GM18519 (cell line): Measurements from ENCODE around the gene PARP8.
"Not testable (repeated sequence)": the region's sequence is repeated elsewhere in the genome, so short reads cannot be mapped to it uniquely, and the experiment has no call there.

Experiments used
- ATAC-seq: cut with Tn5 transposase; IDR thresholded peaks from one replicate; pipeline ENCODE4 v1.9.1; 2021; ENCODE audit warnings: mild to moderate bottlenecking, moderate library complexity; ENCODE audit not compliant: unreplicated experiment, low FRiP score

PARP8 gene

DNA sequence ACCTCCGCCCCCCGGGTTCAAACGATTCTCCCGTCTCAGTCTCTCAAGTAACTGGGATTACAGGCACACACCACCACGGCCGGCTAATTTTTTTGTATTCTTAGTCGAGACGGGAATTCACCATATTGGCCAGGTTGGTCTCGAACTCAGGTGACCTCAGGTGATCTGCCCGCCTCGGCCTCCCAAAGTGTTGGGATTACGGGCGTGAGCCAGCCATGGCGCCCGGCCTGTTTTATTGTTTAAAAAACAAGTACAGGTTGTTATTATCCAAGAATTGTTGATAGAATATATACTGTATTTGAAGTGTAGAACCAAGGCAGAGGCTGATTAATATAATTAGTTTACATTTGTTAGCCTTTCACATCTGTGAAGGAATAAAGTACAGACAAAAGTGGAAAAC, 8.9 kb downstream of the PARP8 start:
- no peak for ATAC-seq

DNA sequence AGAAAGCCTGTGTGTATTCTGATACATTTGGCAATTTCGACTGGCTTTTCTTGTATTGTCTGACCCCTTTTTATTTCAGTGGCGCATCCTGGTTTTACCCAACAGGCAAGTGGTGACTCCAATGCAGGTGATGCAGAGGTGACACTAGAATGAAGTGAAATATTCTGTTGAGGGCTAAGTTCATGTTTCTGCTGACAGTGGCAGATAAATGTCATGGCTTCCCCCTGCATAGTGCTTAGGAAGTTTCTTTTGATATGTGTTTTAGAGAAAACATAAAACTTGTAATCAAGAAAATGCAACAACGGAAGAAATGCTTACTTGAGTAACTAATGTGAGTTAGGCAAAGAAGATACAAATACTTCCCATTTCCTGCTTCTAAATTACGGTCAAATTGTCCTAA, 13.1 kb downstream of the PARP8 start:
- not testable (repeated sequence) for ATAC-seq

DNA sequence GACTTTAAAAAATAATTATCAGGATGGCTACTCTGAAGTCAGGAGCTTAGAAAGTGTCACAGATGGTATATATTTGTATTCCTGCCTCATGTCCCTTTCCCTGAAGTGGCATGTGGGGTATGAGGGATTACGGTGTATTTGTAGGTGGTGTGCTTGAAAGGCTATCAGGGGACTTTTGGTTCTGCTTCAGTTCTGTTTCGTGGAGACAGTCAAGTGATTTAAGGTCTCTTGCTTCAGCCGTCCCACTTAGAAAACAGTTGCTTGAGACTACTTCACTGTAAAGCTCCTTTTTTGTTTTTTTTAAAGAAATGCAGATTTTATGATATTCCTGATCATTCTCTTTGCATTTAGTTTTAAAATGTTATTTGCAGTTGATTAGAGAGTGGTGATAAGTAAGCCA, 18.3 kb downstream of the PARP8 start:
- ATAC-seq, result no peak

DNA sequence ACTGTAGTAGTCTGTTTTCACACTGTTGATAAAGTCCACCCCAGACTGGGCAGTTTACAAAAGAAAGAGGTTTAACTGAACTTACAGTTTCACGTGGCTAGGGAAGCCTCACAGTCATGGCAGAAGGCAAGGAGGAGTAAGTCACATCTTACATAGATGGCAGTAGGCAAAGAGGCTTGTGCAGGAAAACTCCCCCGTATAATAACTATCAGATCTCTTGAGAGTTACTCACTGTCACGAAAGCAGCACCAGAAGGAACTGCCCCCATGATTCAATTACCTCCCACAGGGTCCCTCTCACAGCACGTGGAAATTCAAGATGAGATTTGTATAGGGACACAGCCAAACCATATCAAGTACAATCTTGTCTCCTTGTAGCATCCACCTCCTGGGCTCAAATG, 21.1 kb downstream of the PARP8 start:
- no peak for ATAC-seq

DNA sequence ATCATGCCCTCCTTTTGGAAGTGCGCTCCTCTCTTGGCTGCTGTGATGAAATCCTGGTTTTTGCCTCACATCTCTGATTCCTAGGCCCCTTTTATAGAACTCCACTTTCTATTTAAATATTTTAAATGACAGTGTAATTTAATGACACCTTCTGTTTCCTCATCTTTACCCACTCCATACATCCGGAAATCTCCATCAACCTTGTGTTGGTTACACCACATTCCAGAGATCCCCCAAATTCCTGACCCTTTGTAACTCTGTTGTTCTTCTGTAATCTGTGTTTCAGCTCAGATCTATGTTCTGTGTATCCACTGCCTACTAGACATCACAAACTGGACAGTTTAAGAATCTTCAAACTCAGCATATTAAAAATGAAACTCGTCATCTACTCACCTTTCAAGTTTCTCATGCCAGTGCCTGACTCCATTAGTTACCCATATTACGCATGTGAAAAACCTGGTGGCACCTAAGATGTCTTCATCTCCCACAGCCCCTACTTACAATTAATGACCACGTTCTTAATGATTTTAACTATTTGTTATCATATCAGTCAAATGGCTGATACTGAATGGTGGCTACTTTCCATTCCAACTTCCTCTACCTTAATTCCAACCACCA, 25.1 kb downstream of the PARP8 start:
- no peak for ATAC-seq

DNA sequence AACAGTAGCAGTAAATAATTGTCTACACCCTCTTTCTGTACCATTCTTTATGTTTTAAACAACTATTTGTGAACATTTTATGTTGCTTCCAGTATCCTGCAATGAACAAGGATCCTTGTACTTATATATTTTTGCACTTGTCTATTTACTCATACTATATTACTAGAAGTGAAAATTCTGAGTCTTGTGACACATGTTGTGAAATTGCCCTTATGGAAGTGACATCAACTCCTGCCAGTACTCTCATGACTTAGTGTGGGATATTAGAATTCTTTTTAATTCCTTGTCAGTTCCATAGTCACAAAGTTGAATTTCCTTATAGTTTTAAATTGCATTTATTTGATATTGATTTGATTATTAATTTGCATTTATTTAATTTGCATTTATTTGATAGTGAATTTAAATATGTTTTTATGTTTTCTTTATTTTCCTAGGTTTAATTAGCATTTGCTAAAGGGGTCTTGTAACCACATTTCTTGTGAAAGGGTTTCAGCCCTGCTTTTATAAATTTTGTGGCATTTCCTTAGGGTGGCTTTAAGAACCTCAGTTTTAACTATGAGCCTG, 27.7 kb downstream of the PARP8 start:
- ATAC-seq, result no peak

DNA sequence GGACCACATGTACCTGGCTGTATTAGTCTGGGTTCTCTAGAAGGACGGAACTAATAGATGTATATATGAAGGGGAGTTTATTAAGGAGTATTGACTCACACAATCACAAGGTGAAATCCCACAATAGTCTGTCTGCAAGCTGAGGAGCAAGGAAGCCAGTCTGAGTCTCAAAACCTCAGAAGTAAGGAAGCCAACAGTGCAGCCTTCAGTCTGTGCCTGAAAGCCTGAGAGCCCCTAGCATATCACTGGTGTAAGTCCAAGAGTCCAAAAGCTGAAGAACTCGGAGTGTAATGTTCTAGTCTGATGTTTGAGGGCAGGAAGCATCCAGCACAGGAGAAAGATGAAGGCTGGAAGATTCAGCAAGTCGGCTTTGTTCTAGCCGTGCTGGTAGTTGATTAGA, 28.2 kb downstream of the PARP8 start:
- ATAC-seq, result not testable (repeated sequence)

DNA sequence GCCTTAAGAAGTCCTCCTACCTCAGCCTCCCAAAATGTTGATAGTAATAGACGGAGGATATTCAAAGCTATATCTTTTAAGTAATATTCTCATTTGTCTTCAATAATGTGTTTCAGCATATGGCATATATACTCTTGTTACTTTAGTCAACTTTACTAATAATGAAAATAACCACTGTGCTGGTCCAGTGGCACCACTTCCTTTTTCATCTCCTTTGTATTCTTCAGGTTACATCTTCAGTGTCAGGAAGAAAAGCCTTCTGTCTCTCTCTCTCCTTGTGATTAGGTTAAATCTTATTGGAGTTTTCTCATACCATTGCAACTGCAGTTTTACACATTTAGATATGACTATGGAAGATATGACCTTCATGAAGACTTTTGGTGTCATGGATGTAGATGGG, 31.3 kb downstream of the PARP8 start:
- peak; percentile 55 for ATAC-seq

DNA sequence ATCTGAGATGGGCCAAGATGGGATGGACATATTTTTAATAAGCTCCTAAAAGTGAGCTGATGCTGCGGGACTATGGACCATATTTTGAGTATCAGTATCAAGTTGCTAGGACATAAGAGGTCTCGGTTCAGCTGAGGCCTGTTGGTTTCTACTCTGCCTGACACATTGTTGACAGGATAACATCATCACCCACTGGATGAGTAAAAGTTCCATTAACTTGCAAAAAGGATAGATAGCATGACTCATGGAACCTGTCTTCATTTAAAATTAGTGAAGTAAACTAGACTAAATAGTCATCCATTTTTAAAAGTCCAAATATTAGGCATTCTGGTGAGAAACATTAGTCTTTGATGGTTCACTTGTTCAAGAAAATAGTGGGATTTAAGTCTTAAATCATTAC, 33.3 kb downstream of the PARP8 start:
- ATAC-seq, result no peak

DNA sequence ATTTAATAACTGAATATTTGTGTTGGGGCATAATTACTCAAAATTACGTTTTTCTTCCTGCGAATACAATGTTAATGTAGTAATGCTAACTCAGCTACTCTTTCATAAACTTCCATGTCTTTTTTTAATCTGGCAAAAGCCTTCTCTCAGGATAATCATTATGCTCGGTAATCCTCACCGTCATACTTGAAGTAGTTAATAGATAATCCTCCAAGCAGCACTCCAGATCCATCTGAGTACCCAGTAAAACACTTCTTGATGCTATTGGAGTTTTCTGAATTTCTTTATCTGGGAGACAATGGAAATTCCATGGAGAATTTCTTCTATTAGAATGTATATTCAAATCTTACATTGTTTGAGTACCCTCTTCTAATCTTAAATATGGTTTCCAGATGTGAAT, 34.3 kb downstream of the PARP8 start:
- no peak for ATAC-seq

DNA sequence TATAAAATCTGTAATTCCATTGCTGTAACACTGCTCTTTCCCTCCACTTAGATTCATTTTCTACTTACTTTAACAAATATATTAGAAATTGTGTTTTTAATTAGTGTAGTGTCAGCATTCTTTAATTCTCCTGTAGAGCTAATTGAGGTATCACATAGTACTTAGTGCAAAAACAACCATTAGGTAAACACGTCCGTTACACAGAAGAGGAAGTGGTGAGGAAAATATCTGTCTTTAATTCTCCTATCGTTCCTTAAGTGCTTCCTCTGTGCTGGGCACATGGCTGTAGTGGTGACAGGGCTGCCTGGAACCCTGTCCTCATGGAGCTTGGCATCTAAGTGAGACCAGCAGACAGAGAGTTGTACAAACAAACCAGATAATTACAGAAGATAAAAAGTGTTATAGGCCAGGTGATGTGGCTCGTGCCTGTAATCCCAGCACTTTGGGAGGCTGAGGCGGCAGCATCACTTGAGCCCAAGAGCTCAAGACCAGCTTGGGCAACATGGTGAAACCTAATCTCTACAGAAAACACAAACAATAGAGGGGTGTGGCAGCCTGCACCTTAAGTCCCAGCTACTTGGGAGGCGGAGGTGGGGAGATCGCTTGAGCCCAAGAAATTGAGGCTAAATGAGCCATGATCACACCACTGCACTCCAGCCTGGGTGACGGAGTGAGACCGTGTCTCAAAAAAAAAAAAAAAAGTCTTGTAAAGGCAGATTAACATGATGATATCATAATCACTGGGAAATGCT, 36.4 kb downstream of the PARP8 start:
- no peak for ATAC-seq

DNA sequence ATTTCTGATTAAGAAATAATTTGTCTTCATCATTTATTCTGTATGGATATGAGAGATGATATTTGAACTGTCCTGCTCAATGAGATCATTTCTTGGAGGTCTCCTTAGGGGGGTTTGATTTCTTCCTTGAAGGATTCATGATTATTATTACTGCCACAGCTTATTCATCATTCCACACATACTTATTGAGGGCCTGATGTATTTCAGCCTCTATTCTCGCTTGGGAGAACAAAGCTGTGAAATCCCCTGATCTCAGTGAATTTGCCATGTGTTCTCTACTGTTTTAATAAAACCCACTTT, 36.9 kb downstream of the PARP8 start:
- ATAC-seq, result no peak

DNA sequence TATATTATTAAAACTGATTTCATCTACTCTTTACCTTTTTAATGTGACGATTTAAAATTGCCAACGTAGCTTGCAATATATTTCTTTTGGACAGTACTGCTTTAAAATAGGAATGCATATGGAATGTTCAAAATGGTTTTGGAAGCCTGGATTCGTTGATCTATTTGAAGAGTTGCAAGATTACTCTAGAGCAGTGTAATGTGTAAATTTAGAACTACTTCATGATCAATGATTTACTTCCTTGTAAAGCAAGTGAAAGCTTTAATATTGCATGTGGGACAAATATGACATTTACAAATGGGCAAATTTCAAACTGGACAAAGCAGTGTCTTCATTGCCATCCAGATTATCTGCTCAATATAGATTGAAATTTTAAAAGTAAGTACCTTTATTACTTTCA, 38.3 kb downstream of the PARP8 start:
- ATAC-seq, result no peak

DNA sequence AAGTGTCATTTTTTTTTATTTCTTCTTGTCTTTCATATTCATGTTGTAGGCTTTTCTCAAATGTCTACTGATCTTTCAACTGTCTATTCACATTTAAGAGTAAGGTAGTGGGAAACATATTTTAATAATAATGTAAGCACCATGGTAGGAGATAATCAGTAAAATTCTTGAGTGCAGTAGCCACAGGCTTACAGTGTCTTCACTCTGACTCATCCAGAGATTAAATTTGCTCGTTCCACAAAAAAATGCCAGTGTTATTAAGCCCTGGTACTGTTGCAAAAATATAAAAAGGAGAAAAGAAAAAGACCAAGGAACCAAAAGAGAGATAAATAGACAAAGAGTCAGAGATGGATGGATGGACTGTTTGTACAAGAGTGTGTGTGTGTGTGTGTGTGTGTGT, 43.0 kb downstream of the PARP8 start:
- no peak for ATAC-seq

DNA sequence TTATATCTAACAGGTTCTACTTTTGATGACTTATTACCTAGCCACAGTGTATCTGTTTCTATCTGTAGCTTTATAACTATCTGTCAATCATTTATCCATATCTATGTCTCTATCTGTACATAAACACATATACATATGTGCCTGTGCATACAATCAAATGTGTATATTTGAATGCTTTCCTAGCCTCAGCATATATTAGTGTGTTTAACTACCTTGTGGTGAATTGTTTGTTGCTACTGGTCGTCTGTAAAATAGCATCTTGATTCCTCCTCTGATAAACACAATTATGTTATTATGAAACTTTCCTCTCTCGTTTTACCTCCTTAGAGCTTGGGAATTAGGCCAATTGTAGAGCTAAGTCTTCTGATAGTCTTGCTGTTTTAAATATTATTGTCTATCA, 44.4 kb downstream of the PARP8 start:
- ATAC-seq, result peak; percentile 9

DNA sequence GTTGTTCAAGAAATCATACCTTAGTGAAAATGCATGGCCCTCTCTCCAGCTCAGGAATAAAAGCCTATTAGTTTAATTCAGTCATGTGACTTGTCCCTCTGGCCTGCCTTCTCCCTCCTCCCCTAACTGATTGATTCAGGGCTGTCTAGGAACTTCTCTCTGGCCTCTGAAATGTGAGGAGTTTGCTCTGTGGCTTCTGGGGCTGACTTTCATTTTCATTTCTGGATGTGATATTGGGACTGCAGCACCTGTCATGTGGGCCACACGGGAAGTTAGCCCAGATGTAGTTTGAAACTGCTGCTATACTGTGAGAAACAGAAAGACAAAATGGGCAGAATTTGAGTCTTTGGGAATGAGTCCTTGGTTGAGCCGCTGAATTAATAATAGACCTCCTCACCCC, 44.8 kb downstream of the PARP8 start:
- peak; percentile 93 for ATAC-seq

DNA sequence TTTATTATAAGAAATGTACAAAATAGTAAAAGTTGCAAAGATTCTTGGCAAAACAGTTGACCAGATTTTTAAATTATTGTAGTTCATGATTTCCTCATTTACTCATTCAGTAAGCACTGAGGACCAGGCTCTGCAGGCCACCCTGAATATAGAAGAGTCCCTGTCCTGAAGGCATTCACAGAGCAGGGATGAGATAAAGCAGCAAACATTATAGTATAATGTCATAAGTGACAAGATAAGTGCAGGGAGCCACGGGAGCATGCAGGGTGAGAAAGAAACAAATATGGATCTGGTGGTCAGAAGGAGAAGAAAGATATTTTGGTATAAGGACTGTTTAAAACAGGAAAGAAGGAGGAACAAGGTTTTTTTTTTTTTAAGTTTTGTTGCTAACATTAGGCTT, 46.0 kb downstream of the PARP8 start:
- ATAC-seq, result no peak

DNA sequence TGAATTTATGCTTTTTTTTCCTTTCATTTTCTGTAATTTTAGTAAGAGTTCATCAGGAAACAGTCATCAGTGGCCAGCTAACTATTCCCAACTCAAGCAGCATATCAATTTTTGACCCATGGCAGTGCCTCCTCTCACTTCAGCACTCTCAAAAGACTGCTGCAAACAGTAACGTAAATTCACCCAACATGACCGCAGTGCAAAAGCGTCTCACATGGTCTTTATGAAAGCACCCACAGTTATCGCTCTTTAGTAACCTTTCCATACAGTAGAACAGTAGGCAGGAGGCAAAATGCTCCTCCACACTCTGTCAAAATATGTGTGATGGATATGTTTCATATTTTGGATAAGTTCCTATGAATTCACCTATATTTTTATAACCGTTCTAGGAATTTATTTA, 48.6 kb downstream of the PARP8 start:
- ATAC-seq, result no peak

DNA sequence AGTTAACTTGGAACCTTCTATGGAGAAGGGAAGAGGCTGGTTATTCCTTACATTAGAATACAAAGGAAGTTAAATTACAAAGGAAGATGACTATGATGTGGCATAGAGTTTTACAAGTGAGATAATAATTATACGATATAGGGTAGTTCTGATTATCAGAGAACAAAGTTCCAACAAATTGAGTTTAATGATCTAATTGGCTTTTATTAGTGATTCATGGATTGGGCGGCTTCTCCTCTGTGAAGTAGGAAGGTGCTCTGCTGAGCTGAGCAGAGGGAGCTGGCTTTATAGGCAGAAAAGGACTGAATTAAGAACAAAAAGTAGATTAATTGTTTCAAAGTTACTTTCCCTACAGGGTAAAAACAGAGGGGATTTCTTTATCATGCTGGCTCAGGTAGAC, 49.7 kb downstream of the PARP8 start:
- ATAC-seq, result no peak

DNA sequence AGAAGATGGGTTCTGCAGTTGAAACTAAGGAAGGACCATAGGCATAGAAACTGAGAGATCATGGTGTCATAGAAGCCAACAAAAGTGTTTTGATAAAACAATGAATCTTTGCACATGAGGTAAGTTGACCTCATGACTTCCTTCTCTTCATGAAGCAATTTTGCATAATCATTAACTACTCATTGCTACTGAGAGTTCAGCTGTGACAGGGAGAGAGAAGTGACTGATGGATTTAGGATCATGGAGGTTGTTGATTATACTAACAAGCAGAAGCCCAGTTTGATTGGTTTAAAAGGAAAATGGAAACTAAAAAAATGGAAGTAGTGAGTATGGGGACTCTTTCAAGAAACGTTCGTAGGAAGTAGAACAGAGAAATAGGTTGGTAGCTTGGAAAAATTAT, 51.2 kb downstream of the PARP8 start:
- no peak for ATAC-seq

DNA sequence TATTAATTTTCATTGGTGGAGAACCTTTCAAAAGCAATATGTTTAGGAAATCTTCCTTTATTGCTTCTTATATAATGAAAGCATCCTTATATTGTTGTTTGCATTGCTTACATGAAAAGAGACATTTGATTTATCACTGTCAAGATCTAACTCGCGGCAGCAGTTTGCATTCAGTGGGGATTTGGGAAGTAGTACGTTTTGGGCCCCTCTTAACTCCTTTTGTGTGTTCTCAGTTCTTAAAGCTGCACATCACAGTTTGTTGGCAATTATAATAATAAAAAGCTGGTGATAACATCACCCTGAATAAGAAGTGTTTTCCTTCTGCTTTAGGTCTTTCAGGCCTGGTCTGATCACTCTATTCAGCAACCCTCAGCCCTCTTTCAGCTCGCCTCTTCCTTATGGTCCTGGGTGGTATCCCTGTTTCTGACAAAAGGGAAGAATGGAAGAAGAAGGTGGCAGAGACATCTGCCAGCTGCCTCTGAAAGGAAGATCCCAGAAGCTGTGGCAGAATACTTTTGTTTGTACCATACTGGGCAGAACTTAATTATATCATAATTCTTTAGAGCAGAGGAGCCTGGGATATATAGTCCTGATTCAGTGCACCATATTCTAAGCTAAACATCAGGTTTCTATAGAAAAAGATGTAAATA, 53.7 kb downstream of the PARP8 start:
- ATAC-seq, result no peak

DNA sequence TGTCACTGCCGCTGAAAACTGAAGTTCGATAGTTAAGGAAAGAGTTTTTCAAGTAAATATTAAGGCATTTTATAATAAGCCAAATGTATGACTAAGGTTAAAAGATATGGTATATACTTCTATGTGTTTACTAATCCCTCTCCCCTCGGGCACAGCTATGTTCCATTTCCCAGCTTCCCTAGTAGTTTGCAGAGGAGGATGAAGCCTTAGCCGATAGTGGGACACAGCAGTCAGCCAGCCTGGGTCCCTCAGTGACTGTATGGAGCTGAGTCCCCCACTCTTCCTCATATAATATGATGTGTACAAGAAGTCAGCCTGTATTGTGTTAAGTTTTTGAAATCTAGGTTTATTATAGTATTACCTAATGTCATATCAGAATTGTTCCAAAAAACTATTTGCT, 55.8 kb downstream of the PARP8 start:
- no peak for ATAC-seq
